Inflammatory macrophage (primary cell): ENCODE data around the gene DEDD2.

ENCODE experiments used
- DNase-seq, 2 donors: peaks; one replicate each; pipeline ENCODE4 v3.0.0-alpha.2; 2020 to 2022

Gene DEDD2

DNA sequence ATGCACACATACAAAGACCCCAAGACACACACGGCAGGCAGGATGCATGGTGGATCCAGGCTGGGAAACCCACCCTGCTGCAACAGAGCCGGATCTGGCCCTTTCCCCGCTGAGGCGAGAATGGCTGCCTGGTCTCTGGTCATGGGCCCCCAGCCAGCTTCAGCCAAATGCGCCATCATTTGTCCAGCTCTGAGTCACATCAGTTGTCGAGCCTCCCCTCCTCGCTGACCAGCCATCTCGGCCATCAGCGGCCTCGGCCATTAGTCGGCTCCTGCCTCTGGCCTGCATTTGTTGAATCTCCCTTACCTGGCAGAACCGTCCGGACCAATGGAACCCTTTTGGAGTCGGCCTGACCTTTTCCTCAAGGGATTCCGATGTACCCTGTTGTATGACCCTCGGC lies 46.8 kb downstream of the DEDD2 start:
- no peak for DNase-seq

DNA sequence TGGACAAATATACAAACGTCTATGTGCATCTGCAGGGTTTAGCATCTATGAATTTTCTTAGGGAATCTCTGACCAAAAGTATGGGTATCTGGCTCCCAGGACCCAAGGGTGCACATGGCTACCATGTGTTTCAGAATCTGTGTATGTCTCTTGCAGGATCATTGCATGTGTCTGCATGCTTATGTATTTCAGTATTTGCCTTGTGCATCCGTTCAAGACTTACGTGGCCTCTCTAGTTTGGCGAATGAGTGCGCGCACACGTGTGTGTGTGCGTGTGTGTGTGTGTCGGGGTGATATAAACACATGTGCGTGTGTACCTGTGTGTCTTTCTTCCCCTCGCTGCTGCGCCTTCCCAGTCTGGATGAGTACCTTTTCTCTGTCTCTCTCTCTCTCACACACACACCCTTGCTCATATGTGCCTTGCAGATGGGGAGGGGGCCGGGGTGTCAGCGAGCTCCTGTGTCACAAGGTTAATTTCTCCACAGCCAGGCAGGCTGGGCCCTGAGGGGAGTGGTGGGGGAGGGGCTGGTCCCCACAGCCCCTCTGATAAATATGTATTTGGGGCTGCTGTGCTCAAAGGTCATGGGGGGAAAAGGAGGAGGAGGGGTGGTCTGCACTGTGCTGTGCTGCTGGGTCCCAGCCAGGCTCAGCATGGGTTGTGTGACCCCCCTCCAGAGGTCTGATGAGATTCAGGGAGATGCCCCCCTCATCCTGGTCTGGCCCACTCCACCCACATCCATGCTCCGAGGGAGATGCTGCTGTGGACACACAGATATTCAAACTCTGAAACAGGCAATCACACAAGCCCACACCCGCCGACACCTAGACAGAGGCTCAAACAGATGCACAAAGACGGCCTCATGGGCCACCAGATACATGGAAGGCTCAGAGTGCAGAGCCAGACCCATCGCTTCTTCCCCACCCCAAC lies 47.7 kb downstream of the DEDD2 start:
- no peak for DNase-seq

DNA sequence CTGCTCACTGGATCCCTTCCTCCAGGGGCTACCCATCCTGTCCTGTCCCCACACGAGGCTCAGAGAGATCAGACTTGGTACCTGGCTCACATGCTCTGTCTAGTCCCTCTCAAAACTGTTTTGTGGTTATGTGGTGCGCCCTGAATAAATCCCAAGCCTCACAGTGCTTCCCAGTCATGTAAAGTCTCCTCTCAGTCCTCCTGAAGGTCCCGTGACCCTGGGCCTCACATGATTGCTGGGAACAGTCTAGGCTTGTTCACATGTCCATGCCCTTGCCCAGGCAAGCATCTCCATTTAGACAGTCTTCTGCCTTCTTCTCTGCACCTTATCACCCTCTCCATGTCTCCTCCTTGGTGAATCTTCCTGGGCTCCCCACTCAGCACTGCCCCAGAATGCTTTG lies 49.3 kb downstream of the DEDD2 start:
- DNase-seq: no peak

DNA sequence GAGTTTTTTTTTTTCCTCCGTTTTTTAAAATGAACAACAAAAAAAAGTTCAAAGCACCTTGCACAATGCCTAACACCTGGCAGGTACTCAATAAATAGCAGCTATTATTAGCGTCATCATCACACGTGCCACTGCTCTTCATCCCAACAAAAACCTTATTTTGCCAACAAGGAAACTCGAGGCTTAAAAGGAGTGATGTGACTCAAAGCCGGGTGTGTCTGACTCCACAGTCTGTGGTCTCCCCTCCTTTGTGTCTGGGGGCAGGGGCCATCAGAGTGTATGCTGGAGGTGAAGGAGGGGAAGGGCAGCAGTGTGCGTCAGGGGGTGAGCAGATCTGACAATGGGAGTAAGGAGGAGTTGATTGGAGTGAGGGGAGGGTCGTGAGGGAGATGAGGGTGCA lies 51.2 kb downstream of the DEDD2 start:
- DNase-seq: no peak

DNA sequence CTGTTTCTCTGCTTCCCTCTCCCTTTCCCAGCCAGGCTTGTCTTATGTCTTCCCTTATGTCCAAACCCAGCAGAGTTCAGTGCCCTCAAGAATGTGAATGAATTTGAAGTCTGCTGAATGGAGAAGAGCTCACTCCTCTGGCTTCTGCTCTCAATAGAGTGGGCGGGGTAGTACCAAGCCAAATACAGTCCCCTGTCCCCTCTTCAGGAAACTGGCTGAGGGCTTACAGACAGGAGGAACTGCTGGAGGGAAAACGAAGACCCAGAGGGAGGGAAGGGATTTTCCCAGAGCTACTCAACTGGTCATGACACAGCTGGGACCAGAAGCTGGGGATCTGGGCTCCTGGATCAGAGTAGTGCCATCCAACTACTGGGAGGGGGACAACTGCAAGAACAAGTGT lies 52.3 kb downstream of the DEDD2 start:
- DNase-seq: peak; percentile 32 to 47

DNA sequence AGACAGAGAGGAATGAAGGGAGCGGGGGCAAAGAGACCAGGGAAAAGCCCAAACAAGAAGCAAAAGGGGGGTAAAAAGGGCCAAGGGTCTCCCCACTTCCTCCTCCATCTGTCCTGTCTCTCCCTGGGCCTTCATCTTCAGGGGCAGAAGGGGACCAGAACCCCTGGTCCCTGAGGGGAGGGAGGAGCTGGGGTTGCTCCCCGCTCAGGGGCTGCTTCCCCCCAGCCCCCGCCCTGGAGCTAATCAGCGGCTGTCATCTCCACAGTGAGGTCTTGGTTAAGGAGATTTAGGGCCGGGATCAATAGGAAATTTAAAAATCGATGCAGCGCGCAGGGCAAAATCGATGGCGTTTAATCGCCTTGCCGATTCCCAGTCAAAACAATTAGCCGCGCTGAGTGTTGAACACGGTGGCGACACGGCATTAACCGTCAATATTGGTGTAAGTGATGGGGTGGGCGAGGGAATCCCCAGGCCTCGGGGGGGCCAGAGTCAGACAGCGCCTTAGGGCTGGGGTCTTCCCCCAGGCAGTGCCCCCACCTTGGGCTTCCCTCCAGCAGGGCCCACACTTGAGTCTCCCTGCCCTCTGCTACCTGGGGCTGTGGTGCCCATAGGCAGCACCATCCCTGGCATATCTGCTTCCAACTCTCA lies 55.7 kb downstream of the DEDD2 start:
- no peak for DNase-seq

DNA sequence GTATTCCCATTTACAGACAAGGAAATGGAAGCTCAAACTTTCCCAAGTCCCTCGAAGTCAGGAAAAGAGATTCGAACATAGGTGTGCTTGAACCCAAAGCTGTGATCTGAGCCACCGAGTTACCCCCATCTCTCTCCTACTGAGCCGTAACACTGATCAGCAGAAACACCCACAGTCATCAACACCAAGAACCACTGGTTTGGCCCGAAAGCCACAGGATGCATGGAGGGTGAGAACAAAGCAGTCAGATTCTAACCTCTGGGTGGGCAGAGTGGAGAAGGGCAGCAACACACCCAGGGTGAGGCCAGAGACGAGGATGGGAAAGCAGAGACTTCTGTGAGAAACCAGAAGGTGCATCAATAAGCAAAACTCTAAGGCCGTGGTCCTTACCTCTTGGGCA lies 57.5 kb downstream of the DEDD2 start:
- no peak for DNase-seq

DNA sequence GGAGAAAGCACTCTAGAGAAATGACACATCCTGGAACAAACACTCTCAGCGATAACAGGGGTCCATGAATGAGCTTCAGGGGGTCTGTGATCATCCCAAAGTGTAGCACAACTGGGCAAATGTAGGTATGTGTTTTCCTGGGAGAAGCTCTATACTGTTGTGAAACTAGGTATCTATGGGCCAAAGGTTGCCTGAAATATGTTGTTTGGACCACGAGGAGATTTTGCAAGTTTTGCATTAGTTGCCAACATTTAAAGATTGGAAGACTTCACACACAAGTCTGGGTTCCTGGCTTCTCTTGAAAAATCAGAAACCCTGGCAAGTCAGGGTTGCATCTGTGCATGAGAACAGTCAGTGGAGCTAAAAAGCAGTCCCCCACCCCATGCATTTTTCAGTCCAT lies 58.6 kb downstream of the DEDD2 start:
- no peak for DNase-seq

DNA sequence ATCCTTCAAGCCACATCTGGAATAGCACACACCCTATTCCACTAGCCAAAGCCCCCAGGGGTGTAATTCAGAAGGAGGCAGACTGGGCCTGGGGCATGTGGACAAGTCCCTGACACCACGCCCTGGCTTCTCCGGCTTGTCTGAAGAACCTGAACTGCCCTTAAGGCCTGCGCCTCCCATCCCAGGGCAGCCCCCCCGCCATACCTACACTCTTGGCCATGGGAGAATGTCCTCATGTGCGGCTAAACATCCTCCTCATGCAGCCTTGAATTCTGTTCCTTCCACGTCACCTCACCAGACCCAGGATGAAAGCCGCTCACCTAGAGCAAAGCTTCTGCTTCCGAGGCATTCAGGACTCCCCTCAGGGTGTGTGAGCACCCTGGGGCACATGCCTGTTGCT lies 60.9 kb downstream of the DEDD2 start:
- no peak for DNase-seq

DNA sequence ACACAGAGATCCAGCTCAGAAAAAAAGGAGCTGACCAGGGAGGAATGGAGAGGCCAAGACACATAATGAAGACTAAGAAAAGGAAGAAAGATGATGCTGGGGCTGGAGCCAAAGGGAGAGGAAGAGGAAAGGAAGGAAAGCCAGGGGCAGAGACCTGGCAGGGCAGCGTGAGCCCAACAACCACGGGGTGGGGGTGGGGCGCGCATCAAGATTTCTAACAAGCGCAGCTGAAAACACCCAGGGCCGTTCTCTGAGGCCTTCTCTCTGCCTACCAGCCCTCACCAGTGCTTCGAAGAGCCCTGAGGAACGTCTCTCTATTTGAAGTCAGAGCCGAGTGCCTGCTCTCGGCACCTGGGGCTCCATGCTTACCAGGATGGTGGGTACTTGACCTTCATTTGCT lies 61.7 kb downstream of the DEDD2 start:
- no peak for DNase-seq

DNA sequence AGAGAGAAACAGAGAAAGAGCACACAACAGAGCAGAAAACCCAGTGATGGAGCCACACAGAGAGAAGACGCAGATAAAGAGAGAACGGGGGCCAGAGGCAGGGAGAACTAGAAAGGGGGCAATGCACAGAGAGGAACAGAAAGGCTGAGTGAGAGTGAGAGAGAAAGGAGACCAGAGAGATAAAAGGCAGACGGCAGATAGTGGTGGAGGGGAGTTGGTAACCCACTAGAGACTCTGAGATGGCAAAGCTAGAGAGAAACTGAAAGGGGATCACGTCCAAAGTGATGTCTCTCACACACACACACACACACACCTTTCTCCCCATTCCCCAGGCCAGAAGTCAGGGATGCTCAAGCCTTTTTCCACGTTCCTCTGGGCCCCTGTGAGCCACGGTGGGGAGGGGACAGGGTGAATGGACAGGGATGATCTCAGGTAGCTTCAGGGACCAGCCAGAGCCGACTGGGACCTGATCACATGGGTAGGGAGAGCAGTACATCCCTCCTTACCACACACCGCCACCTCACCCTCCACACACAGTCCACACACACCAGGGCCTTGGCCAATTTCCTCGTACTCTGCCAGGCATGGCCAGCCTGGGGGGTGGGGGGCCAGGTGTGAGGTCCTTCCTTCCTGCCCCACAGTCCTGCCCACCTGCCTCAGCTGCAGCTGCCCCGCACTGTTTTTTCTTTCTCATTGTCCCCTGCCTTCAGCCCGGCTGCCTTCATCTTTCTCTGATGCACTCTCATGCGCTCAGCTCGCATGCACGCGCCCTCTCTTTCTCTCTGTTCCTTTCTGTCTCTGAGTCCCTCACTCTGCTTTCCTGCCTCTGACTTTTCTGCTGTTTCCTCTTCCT lies 62.8 kb downstream of the DEDD2 start:
- no peak for DNase-seq

DNA sequence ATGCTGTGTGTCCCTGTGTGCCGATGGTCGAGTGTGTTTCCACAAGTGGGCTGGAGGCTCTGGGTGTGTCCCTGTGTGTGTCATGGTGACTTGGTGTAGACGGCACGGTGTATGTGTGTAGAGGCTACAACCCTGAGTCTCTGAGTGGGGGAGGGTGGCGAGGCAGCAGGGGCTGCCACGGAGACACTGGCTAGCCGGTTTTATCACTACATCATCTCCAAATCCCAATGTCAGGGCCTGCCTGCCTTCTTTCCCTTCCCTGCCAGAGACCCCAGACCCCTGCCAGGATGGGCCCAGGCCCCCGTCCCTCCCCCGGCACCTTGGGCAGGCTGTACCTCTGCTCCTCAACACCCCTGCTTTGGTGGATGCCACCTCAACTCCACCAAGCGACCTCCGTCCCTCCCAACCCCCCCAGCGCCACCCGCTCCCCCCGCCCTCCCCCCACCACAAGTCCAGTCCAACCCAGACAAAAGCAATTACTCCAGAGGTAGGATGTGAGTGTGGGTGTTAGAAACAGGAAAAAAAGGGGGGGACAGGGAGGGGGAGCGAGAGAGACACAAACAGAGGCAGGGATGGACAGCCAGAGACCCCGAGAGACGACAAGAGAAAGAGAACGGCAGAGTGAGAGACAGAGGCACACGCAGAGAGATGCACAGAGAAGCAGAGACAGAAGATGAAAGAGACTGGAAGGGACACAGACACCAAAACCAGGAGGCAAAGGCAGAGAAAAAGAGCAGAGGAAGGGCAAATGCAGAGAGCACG lies 63.6 kb downstream of the DEDD2 start:
- DNase-seq: no peak

DNA sequence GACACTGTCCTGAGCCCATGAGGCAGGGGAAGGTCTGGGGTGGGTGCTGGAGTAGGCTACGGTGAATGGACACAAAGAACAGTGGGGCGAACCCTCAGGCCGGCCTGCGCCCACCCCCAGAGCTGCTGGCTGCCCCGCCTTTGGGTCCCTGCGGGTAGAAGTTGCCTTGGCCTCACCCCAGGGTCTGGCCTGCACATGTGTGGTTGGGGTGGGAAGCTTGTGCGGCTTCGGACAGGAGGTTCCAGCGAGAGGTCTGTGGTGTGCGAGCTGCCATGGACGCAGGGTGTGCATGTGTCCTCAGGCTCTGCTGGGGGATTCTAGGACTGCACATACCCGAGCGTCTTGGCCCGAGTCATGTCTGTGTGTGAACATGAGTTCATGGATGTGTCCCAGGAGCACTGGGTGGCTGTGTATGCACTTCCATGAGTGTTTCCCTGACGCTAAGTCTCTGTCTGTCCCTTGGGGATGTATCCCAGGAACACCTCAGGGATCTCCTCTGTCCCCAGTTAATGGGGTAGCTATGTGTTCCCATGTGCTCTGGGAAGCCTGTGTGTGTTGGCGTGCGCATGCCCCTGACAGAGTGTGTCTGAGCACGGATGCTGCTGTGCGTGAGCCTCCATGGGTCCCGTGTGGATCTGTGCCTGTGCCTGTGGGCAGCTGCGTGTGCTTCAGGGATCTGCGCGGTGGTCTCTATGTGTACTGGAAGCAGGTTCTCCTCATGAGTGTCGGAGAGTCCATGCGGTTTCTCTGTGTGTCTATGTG lies 64.4 kb downstream of the DEDD2 start:
- DNase-seq: no peak

DNA sequence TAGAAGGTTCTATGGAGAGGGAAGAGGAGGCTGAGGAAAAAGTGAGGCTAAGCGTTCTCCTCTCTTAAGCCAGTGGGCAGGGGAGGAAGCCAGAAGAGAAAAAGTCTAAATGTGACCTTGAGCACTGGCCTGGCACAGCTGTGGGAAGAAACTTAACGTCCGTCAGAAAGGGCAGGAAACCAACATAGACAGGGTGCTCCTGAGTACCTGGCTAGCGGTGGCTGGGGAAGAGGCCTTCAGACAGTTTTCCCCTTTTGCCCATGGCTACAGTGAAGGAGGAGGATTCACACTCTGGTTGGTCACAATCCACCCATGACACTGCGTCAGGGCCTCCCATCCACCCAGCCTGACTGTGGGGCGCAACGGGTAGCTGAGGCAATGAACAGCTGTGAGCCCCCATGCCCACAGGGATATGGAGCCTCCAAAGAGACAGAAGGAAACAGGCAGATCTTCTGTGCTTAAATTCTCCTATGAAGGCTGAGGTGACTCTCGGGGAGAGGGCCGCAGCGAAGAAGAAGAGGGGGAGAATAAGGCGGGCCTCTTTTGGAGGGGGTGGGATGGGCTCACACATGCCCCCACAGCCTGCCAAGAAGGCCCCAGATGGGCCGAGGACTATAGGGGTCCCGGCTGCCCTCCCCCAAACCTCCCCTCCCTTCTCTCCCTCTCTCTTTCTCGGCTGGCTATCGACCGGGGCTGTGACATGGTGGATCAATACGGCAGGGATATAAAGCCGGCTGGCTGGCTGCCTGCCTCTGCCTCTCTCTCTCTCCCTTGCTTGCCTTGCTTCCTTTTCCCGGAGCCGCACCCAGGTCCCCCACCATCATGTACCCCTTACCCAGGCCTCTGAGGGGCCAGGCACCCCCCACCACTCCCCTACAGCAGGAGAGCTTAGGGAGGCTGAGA lies 65.4 kb downstream of the DEDD2 start:
- no peak for DNase-seq

DNA sequence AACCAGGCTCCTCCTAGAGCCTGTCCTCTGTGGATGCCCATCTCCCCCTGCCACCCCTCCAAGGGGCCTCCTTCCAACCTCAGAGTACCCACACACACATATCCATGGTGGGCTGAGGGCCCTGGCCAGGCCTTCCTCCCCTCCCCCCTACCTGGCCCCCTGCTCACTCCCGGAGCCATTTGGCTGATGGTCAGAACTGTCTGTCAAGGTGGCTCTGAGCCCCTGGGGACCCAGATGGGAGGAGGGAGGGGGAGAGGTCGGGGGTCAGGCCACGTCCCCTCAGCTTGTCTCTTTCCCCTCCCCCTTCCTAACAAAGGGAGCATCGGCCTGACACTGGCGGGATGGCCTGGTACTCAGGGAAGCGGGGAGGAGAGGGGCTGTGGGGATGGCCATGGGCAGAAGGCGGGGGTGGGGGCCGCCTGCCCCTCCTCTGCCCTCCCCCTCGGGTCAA lies 66.5 kb downstream of the DEDD2 start:
- DNase-seq: no peak

DNA sequence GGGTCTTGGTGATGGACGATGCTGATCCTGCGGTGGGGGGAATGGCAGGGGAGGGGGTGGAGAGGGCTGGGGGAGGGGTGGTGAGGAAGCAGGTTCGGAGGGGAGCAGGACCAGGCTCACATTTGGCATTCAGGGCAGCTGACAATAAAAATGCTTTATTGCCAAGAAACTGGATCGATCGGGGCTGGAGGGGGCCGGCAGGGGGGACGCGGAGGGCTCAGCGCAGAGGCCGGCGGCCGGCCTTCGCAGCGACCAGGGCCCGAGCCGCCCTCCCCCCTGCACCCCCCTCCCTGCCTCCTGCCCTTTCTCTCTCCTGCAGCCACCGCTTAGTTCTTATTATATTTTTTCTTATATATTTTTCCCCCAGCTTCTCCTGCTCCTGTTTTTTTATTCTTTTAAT lies 67.1 kb downstream of the DEDD2 start:
- DNase-seq: no peak

DNA sequence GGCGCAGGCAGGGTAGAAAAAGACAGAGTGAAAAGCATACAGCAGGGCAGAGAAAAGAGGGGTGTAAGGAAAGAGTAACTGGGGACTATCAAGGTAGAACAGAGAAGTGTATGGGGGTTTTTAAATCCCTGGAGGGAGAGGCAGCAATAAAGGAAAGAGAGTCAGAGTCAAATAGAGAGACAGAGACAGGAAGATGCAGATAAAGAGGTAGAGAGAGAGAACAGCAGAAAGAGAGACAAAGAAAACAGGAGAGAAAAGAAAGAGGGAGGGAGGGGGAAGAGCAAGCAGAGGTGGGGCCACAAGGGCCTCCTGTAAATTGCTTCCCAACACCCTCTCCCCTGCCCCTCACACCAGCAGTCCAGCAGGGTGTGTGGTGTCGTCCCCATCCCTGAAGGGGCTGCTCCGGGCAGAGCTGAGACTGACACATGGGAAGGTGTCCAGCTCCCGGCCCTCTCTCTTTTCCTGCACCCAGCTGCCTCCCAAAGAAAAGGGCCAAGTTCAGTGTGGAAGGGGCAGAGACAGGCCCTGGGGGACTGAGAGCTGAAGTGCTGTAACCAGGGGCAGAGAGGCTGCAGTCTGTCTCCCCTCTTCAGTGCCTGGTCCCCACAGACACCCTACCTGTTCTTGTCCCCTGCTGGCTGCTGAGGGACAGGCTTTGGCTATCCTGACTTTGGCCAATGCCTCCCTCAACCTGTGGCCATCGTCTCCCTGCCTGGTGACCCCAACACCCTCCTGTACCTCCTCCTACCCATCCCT lies 67.9 kb downstream of the DEDD2 start:
- no peak for DNase-seq
